ENCODE data around the gene NUTF2. TPM values are rescaled to one million over a fixed set of nuclear protein-coding genes. Genes with fewer than 3 reads are reported as not detected.
A peak's percentile ranks its signal among the peaks of the same experiment; 100 is the strongest.

NUTF2 gene
- total RNA-seq, 1 experiment from 2014 or later = 200 TPM

DNA sequence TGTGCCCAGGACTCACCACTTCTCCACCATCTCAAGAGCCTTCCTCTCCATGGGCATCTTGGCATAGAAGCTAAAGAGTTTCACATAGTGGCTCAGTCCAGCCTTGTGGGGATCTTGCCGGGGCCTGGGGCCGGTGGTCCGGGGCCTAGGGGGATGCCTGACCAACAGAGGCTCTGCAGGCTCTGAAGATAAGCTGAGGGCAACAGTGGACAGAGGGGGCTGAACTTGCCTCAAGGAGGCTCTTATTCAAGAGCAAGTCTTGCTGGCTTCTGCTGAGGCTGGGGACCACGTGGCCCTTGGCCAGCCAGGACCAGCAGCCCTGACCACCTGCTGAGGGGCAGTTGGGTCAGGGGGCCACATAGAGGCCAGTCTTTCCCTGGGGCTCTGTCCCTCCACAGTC lies 18.1 kb upstream of the NUTF2 start (continued):
- TF ChIP-seq, protein P1, sequence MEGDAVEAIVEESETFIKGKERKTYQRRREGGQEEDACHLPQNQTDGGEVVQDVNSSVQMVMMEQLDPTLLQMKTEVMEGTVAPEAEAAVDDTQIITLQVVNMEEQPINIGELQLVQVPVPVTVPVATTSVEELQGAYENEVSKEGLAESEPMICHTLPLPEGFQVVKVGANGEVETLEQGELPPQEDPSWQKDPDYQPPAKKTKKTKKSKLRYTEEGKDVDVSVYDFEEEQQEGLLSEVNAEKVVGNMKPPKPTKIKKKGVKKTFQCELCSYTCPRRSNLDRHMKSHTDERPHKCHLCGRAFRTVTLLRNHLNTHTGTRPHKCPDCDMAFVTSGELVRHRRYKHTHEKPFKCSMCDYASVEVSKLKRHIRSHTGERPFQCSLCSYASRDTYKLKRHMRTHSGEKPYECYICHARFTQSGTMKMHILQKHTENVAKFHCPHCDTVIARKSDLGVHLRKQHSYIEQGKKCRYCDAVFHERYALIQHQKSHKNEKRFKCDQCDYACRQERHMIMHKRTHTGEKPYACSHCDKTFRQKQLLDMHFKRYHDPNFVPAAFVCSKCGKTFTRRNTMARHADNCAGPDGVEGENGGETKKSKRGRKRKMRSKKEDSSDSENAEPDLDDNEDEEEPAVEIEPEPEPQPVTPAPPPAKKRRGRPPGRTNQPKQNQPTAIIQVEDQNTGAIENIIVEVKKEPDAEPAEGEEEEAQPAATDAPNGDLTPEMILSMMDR (IDR thresholded peaks at IDR 0.05) = no peak
- no peak for TF ChIP-seq ERG (CRISPR knock-in tag; IDR thresholded peaks at IDR 0.05)
- no peak for TF ChIP-seq ZMAT4 (CRISPR knock-in tag; IDR thresholded peaks at IDR 0.05)
- TF ChIP-seq, protein P2, sequence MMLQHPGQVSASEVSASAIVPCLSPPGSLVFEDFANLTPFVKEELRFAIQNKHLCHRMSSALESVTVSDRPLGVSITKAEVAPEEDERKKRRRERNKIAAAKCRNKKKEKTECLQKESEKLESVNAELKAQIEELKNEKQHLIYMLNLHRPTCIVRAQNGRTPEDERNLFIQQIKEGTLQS (CRISPR knock-in tag; conservative IDR thresholded peaks at IDR 0.05) = no peak
- no peak for TF ChIP-seq OVOL2 (CRISPR knock-in tag; IDR thresholded peaks at IDR 0.05; ENCODE audit: borderline replicate concordance)
- no peak for TF ChIP-seq CREB1 (CRISPR knock-in tag; IDR thresholded peaks at IDR 0.05)
- TF ChIP-seq GABPB1 (CRISPR knock-in tag; IDR thresholded peaks at IDR 0.05) = no peak
- TF ChIP-seq, protein P3, sequence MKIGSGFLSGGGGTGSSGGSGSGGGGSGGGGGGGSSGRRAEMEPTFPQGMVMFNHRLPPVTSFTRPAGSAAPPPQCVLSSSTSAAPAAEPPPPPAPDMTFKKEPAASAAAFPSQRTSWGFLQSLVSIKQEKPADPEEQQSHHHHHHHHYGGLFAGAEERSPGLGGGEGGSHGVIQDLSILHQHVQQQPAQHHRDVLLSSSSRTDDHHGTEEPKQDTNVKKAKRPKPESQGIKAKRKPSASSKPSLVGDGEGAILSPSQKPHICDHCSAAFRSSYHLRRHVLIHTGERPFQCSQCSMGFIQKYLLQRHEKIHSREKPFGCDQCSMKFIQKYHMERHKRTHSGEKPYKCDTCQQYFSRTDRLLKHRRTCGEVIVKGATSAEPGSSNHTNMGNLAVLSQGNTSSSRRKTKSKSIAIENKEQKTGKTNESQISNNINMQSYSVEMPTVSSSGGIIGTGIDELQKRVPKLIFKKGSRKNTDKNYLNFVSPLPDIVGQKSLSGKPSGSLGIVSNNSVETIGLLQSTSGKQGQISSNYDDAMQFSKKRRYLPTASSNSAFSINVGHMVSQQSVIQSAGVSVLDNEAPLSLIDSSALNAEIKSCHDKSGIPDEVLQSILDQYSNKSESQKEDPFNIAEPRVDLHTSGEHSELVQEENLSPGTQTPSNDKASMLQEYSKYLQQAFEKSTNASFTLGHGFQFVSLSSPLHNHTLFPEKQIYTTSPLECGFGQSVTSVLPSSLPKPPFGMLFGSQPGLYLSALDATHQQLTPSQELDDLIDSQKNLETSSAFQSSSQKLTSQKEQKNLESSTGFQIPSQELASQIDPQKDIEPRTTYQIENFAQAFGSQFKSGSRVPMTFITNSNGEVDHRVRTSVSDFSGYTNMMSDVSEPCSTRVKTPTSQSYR (CRISPR knock-in tag; IDR thresholded peaks at IDR 0.05) = no peak
- no peak for TF ChIP-seq CBFB (CRISPR knock-in tag; IDR thresholded peaks at IDR 0.05; ENCODE audit: low read depth)
- TF ChIP-seq SMAD3 (CRISPR knock-in tag; IDR thresholded peaks at IDR 0.05; ENCODE audit: borderline replicate concordance) = no peak

DNA sequence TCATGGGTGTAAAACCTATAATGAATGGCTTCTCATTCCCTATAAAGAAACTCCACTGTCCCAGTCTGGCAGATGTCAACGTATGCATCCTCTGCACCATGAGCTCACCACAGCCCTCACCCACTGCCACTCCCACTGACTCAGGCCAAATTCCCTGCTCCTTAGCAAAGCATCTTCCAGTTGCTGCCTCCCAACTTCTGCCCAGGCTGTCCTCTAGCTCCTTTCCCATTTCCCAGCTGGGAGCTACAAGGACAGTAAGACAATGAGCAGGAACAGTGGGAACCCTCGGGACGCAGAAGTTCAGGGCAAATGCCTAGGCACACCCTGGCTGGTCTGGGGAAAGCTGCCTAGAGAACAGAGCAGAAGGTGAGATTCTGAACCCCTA lies 13.7 kb upstream of the NUTF2 start:
- TF ChIP-seq IRF2 (CRISPR knock-in tag; IDR thresholded peaks at IDR 0.05; ENCODE audit: borderline replicate concordance, low read depth) = no peak
- TF ChIP-seq ELF4 (CRISPR knock-in tag; IDR thresholded peaks at IDR 0.05; ENCODE audit: low read depth) = no peak
- TF ChIP-seq ZNF263 (CRISPR knock-in tag; IDR thresholded peaks at IDR 0.05; ENCODE audit: low read depth) = no peak
- no peak for TF ChIP-seq GABPB1 (CRISPR knock-in tag; IDR thresholded peaks at IDR 0.05)
- TF ChIP-seq, protein P3 (CRISPR knock-in tag; IDR thresholded peaks at IDR 0.05) = no peak
- TF ChIP-seq ZNF121 (CRISPR knock-in tag; IDR thresholded peaks at IDR 0.05) = no peak
- no peak for TF ChIP-seq MXD4 (CRISPR knock-in tag; IDR thresholded peaks at IDR 0.05; ENCODE audit: borderline replicate concordance)
- Mint-ChIP-seq H3K36me3 (peaks cover 15% of the 10 kb centered on the region), H3K9me3 (no peaks in the 10 kb centered on the region), H3K4me1 (peaks cover 9% of the 10 kb centered on the region), H3K4me3 (peak overlapping the region; percentile 80), H3K27me3 (ENCODE audit: low read depth) (no peaks in the 10 kb centered on the region; the same call in 1 of the 2 replicates), H3K27ac (no peak overlapping the region)
- ChIA-PET POLR2A (interaction anchor here (1.1 to 2.6 kb wide), 3 partner anchors 12 to 17 kb away, joined by 3 to 9 read pairs (median 5); partner anchors contain the start of gene NUTF2), CTCF (interaction anchor here (1.0 to 4.1 kb wide), 10 partner anchors 7 to 431 kb away, joined by 3 to 62 read pairs (median 4); partner anchors contain the start of genes NRN1L and SLC7A6)
- DNase-seq (ENCODE audit: low spot score) (no peak), ATAC-seq (no peak)

All from WTC11 (cell line).